8988T (cell line): Measurements from ENCODE around the gene KLRB1.
A peak's percentile ranks its signal among the peaks of the same experiment; 100 is the strongest.
"Not testable (repeated sequence)": the region's sequence is repeated elsewhere in the genome, so short reads cannot be mapped to it uniquely, and the experiment has no call there.

Experiments
- DNase-seq: peaks from one replicate; pipeline ENCODE4 v3.0.0; 2011

Gene KLRB1

GRCh38 chr12:9607716-9608115, at the start of gene KLRB1:
Gene KLRB1, minus strand, starts transcription at chr12:9607916. Its CDS starts 77 bp downstream, at chr12:9607839.
- DNase-seq: no peak

- DNase-seq: no peak
These were observed 43.6 kb upstream of the KLRB1 start for GRCh38 chr12:9651265-9651729.

- no peak for DNase-seq
These were observed 42.4 kb upstream of the KLRB1 start for GRCh38 chr12:9650151-9650576.

DNA sequence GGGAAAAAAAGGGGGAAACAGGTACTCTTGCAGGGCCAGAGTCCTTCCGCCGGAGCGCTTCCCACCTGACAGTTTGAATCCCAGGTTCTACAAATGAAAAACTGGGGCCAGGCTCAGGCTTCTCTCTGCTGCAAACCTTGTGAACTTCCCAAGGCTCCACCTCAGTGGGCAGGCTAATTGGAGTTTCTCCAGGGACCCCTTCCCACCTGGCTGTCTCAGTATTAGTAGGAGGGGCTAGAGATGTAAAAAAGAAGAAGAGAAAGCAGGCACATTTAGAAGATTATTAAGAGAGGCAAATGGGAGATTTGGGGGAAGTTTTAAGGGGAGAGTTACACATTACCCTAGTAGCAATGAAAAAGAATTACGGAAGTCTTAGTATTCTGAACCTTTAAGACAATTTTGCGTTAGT, 41.8 kb upstream of the KLRB1 start:
- DNase-seq: no peak

DNA sequence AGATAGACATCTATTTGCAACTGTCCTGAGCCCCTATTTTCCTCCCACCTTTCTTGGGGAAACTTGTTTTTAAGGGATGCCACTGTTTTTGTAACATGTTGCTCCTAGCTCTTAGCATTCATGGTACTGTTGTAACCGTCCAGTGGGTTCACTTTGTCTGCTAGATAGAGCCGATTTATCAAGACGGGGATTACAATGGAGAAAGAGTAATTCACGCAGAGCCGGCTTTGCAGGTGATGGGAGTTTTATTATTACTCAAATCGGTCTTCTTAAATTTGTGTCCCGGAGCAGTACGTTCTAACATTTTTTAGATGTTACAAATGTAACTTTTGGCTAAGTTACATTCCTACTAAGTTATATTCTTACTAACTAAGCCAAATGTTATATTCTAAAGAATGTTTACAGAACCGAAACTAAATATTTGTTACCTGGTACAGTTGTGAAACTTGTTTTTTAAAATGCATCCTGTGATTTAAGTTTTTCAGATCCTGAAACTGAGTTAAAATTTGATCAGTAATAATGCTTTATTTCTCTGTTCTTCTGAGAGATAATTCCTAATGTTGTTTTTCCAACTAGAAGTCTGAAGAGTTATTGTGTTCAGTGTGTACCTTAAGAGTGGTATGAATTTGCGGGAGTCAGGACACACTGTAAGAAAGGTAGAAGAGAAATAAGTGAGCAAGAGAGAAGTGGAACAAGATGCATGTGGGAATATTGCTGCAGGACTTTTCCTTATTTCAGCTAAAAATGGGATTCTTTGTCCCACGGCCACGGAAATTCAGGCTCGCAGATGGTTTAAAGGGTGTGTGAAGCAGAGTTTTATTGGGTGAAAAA, 41.2 kb upstream of the KLRB1 start:
- no peak for DNase-seq

- DNase-seq: peak; percentile 60
These were observed 40.3 kb upstream of the KLRB1 start for GRCh38 chr12:9647825-9648700.

GRCh38 chr12:9646794-9647781, 39.4 kb upstream of the KLRB1 start:
- DNase-seq: no peak

DNA sequence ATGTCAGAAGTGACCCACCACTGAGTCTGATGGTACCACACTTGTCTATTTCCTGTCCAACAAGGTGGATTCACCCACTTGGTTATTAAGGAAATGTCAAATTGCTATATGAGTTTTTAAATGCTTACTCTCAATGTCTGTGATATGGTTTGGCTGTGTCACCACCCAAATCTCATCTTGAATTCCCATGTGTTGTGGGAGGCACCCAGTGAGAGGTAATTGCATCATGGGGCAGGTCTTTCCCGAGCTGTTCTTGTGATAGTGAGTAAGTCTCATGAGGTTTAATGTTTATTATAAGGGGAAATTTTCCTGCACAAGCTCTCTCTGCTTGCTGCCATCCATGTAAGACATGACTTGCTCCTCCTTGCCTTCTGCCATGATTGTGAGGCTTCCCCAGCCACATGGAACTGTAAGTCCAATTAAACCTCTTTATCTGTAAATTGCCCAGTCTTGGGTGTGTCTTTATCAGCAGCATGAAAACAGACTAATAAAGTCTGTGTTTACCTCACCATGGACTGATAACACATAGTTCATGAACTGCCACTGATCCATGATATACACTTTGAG, 37.4 kb upstream of the KLRB1 start:
- DNase-seq: not testable (repeated sequence)

- DNase-seq: no peak
These were observed 35.5 kb upstream of the KLRB1 start for GRCh38 chr12:9643266-9643660.

- DNase-seq: no peak
These were observed 35.0 kb upstream of the KLRB1 start for GRCh38 chr12:9642606-9643265.

GRCh38 chr12:9640024-9640423, 32.3 kb upstream of the KLRB1 start:
- DNase-seq: no peak

- no peak for DNase-seq
These were observed 29.1 kb upstream of the KLRB1 start for GRCh38 chr12:9636851-9637206.

- DNase-seq: no peak
These were observed 28.6 kb upstream of the KLRB1 start for GRCh38 chr12:9636150-9636850.

DNA sequence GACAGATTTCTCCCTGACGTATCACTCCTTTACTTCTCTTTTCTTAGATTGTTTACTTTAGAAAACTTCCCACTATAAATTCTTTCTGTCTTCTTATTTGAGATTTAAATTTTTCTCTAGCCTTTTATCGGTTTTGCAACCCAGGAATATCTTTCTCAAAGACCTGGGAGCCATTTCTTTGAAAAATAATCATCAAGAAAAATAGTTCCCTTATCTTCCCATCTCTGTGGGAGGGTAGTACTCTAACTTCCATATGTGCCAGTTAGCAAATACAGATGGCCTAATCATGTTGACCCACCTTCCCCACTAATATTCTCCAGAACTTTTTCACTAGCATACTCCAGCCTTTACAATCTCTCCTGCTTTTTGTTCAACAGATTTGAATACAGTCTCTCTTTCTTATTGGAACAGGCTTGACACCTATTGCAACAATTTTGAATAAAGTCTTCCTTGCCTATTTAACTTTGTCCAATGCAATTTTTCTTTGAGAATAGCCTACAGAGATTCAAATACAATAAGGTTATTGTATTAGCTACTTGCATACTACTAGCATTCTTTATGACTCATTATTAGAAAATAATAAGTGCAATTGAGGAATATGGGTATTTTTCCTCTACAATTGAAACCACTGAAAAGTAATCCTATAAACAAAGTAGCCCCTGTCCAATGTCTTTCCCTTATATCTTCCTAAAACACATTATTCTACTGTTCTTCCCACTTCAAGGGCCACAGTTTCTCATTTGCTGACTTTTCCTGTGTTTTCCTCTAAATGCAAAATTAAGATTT, 27.4 kb upstream of the KLRB1 start:
- DNase-seq: no peak

DNA sequence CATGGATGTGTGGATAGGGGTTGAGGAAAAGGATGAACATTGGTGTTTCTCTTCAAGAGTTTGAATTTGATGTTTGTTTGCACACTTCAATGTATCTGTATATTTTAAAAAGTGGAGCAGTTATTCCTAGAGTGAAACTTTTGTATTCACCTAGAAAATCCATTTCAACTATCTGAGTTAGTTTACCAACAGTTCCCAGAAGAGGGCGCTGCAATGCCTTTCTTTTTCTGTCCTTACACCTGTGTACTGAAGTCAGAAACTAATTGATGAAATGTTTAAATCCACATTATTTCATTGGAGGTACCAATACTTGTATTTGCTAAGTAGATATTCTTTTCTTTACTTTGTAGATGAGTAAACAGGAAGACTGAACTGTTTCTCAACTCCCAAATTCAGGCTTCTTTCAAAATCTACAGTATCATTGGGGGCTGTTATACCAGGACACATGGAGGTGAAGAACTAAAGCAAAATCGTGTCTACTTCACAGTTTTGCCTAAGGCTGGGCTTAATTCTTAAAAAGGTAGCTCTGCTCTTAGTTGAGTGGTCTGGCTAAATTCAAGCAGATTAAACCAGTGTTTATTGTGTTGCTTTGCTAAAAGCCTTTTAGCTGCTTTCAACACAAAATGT, 26.6 kb upstream of the KLRB1 start:
- no peak for DNase-seq

DNA sequence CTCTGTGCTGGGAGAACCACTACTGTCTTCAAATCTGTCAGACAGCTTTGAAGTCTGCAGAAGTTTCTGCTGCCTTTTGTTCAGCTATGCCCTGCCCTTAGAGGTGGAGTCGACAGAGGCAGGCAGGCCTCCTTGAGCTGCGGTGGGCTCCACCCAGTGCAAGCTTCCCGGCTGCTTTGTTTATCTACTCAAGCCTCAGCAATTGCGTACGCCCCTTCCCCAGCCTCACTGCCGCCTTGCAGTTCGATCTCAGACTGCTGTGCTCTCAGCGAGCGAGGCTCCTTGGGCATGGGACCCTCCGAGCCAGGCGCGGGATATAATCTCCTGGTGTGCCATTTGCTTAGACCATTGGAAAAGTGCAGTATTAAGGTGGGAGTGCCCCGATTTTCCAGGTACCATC, 25.1 kb upstream of the KLRB1 start:
- DNase-seq: no peak

DNA sequence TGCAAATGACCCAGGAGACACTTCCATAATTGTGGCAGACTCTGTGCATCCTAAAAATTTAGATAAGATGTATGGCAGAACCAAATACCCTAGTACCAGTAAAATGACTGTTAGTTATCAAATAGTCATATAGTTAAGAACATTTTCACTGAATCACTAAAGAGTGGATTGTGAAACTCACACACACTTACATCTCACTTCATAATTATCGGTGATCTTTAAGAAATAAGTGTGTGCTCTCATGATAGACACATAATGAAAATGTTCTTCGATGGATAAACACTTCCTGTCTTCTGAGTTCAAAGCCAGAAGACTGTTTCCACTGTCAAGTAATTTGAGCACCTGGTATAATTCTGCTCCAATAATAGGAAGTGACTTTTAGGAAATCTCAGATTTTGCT, 19.1 kb upstream of the KLRB1 start:
- no peak for DNase-seq

- DNase-seq: no peak
These were observed 18.6 kb upstream of the KLRB1 start for GRCh38 chr12:9626291-9626690.

DNA sequence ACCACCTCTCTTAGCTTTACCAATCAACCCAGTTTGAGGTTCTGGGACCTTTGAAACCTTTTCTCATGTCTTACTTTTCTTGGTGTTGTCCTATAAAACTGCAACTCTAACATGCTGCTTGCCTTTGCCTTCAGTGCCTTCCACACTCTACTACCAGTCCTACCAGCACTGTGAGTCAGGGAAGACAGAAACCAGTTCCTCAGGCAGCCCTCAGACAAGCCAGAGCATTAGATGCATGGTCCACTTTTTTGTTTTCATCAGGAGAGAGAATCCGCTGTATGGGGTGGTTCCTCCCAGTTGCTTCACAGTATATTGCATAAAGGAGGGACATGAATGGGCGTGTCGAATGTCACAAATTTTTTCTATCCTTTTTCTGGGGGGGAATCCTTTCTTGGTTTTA, 17.3 kb upstream of the KLRB1 start:
- no peak for DNase-seq
